Measurements from ENCODE around the gene ANK3.
A peak's percentile ranks its signal among the peaks of the same experiment; 100 is the strongest.
"Not testable (repeated sequence)": the region's sequence is repeated elsewhere in the genome, so short reads cannot be mapped to it uniquely, and the experiment has no call there.

The ANK3 gene

DNA sequence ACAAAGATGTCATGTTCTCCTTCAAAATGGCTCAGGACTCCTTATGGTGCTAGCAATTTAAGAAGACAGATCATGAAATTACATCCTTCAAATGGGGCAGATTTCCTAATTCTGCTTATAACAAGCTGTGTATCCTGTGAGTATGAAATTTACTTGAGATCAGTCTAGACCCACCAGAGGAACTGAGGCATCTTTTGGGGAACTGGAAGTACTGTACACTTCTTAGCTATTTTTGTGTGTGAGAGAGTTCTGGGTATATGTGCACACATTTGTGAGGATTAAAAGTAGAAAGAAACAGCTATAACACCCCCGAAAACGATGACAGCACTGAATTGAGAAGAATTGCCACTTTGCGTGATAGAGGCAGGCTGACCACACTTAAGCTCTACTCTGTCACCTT lies 296.4 kb downstream of the ANK3 start:
- peak; percentile 24 for DNase-seq (ENCODE audit: low spot score)

DNA sequence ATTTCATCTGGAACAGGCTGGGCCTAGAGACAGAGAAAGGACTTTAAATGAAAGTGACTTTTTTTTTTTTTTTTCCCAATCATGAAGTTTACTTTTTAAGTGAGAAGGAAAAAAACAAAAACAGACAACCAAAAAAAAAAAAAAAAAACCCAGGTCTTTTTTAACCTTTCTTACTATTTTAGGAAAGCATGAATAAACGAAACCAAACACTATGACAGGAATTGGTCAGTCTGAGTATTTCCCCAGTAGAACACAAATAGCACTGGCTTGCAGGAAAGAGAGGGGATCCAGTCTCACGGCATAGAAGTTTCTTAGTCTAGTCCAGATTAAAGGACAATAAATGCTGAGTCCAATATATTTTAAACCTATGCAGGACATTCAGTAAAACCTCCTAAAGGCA lies 302.8 kb downstream of the ANK3 start:
- no peak for DNase-seq (ENCODE audit: low spot score)

GRCh38 chr10:60086421-60086820 lies 303.3 kb downstream of the ANK3 start:
- DNase-seq (ENCODE audit: low spot score) = no peak

DNA sequence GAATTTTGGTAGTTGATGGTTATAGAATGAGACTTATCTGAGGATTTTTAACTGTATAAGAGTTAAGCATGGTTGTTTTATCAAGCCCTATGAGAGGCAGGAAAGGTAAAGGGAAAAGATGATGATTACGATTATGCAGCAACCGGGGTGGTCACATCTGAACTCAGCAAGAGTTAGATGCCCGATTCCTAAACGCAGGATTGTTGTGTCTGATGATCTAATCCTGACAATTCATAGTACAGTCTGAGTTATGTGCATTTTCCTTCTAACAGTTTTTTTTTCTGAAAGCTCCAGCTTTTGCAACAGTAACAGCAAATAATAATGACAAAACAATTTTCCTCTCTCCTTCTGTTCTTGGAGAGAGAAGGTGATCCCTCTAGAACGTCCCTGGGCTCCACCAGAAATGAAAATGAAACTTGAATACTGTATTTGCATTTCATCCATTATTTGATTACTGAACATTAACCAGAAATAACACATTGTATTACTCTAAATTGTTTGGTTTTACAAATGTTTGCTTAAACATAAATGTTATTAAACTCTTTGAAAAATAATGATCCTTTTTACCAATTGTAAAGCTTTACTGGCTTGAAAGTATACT lies 306.8 kb downstream of the ANK3 start:
- DNase-seq (ENCODE audit: low spot score) = no peak

GRCh38 chr10:60082341-60082740 lies 307.3 kb downstream of the ANK3 start:
- no peak for DNase-seq (ENCODE audit: low spot score)

- DNase-seq (ENCODE audit: low spot score) = no peak
These were observed 315.7 kb downstream of the ANK3 start for GRCh38 chr10:60073781-60074656.

DNA sequence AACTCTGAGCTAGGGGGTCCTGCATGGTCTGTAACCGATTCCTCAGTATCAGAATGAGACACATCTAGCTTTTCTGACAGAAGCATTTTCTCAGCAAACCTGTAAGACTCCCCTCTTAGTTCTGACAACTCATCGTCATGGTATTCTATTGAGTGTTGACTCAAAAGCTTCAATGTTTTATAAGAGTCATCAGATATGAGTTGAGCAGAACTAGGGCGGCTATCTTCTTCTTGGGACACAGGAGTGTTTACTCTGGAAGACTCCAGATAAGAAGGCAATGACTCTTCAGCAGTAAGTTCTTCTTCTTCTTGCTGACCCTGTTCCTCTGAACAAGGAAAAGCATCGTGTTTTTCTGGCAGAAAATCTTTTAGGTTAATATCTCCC lies 316.3 kb downstream of the ANK3 start:
- DNase-seq (ENCODE audit: low spot score) = no peak

DNA sequence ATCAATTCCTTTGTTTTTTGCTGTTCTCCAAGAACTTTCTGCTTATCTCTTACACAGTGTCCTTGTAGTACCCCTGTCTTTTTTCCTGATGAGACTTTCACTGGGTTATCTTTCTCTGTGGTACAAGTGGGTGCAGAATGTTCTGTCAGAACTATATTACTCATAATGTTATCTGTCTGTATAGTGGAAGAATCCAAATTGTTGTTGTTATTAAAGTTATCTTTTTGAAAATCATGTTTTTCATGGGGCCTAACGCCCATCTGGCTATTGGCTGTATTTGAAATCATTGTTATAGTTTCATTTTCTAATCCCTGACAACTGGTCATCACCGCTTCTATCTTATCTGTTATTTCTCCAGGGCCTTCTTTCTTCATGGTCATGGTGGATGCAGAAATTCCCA lies 320.4 kb downstream of the ANK3 start:
- DNase-seq (ENCODE audit: low spot score) = no peak

- DNase-seq (ENCODE audit: low spot score) = no peak
These were observed 339.3 kb downstream of the ANK3 start for GRCh38 chr10:60050366-60050765.

DNA sequence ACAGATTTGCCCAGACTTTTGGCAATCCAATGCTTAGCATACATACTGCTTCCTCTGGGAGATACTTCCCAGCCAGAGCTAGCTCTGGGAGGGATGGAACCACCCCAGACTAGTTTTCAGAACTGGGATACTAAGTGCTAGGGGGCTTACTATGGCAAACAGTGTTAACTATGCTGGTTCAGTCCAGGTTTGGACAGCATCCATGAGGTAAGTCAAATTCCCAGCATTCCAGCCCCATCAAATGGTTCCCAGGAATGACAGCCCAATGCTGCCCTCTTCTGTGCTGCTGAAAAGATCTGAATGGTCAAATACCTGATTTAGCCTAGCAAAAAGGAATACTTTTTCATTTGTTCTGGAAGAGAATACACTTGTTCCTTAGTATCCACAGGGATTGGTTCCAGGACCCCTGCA lies 341.6 kb downstream of the ANK3 start:
- no peak for DNase-seq (ENCODE audit: low spot score)

GRCh38 chr10:60045571-60045970 lies 344.1 kb downstream of the ANK3 start:
- no peak for DNase-seq (ENCODE audit: low spot score)

- DNase-seq (ENCODE audit: low spot score) = no peak
These were observed 344.7 kb downstream of the ANK3 start for GRCh38 chr10:60044971-60045370.

- no peak for DNase-seq (ENCODE audit: low spot score)
These were observed 345.4 kb downstream of the ANK3 start for GRCh38 chr10:60044242-60044641.

DNA sequence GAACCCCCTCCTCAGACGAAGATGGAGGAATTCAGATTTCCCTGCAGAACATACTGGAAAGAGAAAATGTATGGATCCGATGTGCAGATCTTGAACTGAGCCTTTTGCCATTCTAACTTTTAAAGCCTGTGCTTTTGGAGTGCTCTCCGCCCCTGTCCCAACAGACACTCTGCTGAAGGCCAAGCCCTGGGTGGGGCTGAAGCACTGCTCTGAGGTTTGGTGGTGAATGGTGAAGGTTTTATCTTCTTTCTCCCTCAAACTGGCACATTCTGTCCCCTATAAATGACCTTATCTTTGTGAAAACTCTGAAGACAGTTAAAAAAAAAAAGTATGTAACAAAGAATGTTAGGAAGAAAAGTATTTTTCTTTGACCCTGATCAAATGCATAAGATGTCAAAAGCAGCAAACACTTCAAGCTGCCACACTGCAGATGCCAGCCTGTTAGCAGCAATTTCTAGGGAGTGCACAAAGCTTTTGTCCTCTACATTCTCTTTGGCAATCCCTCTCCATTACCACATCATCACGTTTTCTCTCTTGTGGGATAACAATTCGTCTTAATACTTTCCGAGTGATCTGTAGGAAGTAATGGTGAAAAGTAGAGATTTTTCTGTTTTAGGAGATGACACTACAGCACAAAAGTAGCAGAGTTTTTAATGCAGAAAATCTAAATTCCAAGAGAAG lies 346.0 kb downstream of the ANK3 start:
- DNase-seq (ENCODE audit: low spot score) = peak; percentile 49

GRCh38 chr10:60042914-60043313 lies 346.8 kb downstream of the ANK3 start:
- DNase-seq (ENCODE audit: low spot score) = no peak

- DNase-seq (ENCODE audit: low spot score) = no peak
These were observed 347.4 kb downstream of the ANK3 start for GRCh38 chr10:60042262-60042661.

- DNase-seq (ENCODE audit: low spot score) = no peak
These were observed 348.1 kb downstream of the ANK3 start for GRCh38 chr10:60041489-60042133.

DNA sequence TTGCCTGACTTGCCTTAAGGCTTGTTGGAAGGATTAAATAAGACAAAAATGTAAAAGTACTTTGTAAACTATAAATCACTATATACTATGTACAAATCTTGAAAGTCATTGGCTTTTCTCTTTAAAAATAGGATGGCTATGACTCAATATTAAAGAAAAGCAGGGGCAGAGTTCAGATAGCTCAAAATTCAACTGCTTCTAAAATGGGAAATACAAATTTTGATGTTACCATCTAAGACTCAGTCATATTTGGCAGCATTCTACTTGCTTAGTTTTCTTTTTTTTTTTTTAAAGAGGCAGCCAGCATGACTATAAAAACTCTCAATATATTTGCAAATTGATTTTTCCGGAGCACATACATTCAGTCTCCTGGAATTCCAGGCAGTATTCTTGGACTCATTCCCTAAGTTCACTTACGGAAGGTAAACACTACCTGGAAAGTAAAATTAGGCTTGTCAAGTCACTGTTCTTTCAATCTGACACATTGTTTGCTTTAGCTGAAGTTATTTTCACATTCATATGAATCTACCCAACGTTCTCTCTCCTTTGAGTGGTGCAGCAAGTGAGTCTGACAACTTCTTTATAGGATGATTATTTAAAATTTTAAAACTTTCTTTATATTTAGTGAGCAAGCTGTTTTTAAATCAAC lies 349.5 kb downstream of the ANK3 start:
- no peak for DNase-seq (ENCODE audit: low spot score)

DNA sequence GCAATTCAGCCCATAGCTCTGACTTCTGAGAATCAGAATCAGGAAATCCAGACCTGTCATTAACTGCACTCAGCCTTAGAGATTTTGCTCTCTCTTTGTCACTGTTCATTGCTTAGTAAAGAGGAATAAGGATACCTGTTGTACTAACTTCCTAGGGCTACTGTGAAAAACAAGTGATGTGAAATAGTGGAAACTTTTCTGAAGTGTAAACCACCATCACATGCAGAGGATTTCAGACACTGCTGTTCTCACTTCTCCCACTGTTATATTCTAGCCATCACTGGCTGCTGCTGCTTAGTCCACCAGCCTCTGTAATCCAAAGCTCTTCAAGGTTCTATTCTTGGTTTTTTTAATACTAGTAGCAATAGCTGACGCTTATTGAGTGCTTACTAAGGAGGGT lies 353.7 kb downstream of the ANK3 start:
- no peak for DNase-seq (ENCODE audit: low spot score)

- not testable (repeated sequence) for DNase-seq (ENCODE audit: low spot score)
These were observed 354.3 kb downstream of the ANK3 start for GRCh38 chr10:60035375-60035774.

DNA sequence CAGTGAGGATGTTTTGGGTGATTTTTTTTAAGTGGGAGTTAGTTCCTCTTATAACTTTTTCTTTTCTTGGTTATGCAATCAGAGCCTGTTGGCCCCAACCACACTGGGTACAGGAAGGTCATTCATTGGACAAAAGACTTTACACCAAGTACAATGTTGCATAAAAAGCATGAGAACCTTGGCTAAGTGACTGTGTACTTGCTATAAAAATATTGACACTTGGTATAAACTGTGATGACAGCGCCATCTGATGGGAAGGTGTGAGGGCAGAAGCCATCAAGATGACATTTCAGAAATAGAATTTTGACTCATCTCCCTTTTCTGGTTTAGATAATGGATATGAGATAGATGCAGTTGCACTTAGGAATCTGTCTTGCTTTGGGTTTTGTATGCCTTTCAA lies 357.0 kb downstream of the ANK3 start:
- peak; percentile 67 for DNase-seq (ENCODE audit: low spot score)

DNA sequence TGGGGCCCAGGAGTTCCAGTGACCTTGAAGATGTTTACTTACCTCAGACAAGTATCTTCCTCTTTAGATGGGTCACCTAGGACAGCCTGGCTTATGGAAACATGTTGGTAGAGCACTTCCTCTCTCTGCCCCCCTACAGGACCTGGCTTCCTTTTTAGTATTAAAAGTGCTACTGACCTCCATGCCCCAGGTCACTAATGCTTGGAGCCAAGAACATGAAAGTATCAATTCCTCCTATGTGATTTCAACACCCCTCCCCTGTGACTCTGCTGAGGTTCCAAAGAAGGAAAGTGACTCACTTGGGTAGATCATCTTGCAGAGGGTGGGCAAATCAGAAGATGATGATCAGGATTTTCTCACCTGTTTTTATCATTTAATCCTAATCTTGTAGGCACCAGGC lies 358.0 kb downstream of the ANK3 start:
- peak; percentile 54 for DNase-seq (ENCODE audit: low spot score)

All from pons (tissue), 1 donor.